Measurements from ENCODE around the gene C9orf78. TPM values are rescaled to one million over a fixed set of nuclear protein-coding genes. Genes with fewer than 3 reads are reported as not detected.

The C9orf78 gene
- total and polyA plus RNA-seq, 2 of the 8 experiments (the other 6 are each of a cell fraction or from before 2014, with no cell fraction given), result 17.4 to 40.6 TPM

- DNase-seq (ENCODE audit: low read depth in 1 of 2, low spot score in 2 of 2) (no peak), FAIRE-seq (no peak)
- H3K23me2 ChIP-seq (ENCODE audit: low read depth, low read length), result peaks cover 5% of the 10 kb centered on the region; the same call in 1 of the 2 replicates
- no peak overlapping the region for H2AFZ ChIP-seq (ENCODE audit: low read length)
- no peak overlapping the region for H4K8ac ChIP-seq (ENCODE audit: extremely low read depth, insufficient read depth, low read length)
- H4K91ac ChIP-seq (replicated peaks; ENCODE audit: insufficient read length, low read length), result no peak overlapping the region
- CTCF ChIA-PET (ENCODE audit: partially characterized antibody), result interaction anchor here (0.7 to 1.3 kb wide), 2 partner anchors 41 to 240 kb away, joined by 3 read pairs; no protein-coding TSS in a partner anchor
- H3K79me2 ChIP-seq (ENCODE audit: control insufficient read depth in 1 of 2, insufficient read depth in 2 of 2, low read length in 2 of 2), result peaks cover 0 to 11% of the 10 kb centered on the region in 2 experiments; a peak in 2 of 4 replicates
- POLR2A ChIA-PET (ENCODE audit: partially characterized antibody), result interaction anchor here (0.6 to 1.6 kb wide), 3 partner anchors 8 to 275 kb away, joined by 3 to 4 read pairs (median 3); no protein-coding TSS in a partner anchor
- H3K4ac ChIP-seq (replicated peaks; ENCODE audit: insufficient read length, low read depth, low read length), result no peak overlapping the region
- 92% methylated on average over 1 of the region's 1 CpG; no CpG with 5 or more reads in 1 of the 2 experiments for WGBS, 2 experiments (ENCODE audit: extremely low coverage in 1 of 2, insufficient coverage in 1 of 2, insufficient read length in 1 of 2, insufficient replicate concordance in 2 of 2, low coverage in 1 of 2, low lambda C conversion rate in 2 of 2, missing lambda C conversion rate in 1 of 2)
- peaks cover 20 to 43% (median 32%) of the 10 kb centered on the region in 4 experiments for H3K36me3 ChIP-seq (ENCODE audit: control insufficient read depth in 2 of 4, insufficient read depth in 4 of 4, low read length in 3 of 4)
- no peak overlapping the region for H2AK5ac ChIP-seq (ENCODE audit: low read depth, low read length)
- no peaks in the 10 kb centered on the region for H3K9me3 ChIP-seq (ENCODE audit: insufficient read depth in 2 of 2, low read depth in 1 of 2, low read length in 1 of 2)
- H3K27ac ChIP-seq (ENCODE audit: low read depth, low read length), result no peak overlapping the region
- no peak overlapping the region for H3K56ac ChIP-seq (replicated peaks; ENCODE audit: insufficient read length, low read depth, low read length)
- no peak overlapping the region for H3K14ac ChIP-seq (ENCODE audit: insufficient read length)
- no peak overlapping the region for H2BK12ac ChIP-seq (ENCODE audit: low read depth, low read length)
- H3K79me1 ChIP-seq (ENCODE audit: low read depth, low read length), result peaks cover 6% of the 10 kb centered on the region
- no peak overlapping the region for H2BK15ac ChIP-seq (ENCODE audit: low read length)
- H4K5ac ChIP-seq (ENCODE audit: insufficient read length, low read depth, low read length), result no peak overlapping the region
- peaks cover 2 to 6% of the 10 kb centered on the region in 2 experiments for H4K20me1 ChIP-seq (replicated peaks in 1 of 2; ENCODE audit: control insufficient read depth in 1 of 2, insufficient read depth in 2 of 2, low read length in 2 of 2)
- no peak overlapping the region for H2BK20ac ChIP-seq (ENCODE audit: low read length)
- H3K23ac ChIP-seq (ENCODE audit: insufficient read length), result no peak overlapping the region
- H3K4me2 ChIP-seq (ENCODE audit: insufficient read depth in 1 of 2, low read depth in 2 of 2, low read length in 2 of 2), result no peak overlapping the region
- peaks cover 0 to 5% (median 4%) of the 10 kb centered on the region in 4 experiments; a peak in 5 of 7 replicates for H3K4me1 ChIP-seq (replicated peaks in 1 of 4; ENCODE audit: control insufficient read depth in 3 of 4, insufficient read depth in 4 of 4, low read length in 3 of 4)
- no peak overlapping the region for H2BK5ac ChIP-seq (ENCODE audit: low read depth, low read length)
- H3K4me3 ChIP-seq (ENCODE audit: extremely low read depth in 1 of 4, insufficient read depth in 2 of 4, low read depth in 3 of 4, low read length in 4 of 4), result no peak overlapping the region
- H2BK120ac ChIP-seq (replicated peaks; ENCODE audit: low read depth, low read length), result no peak overlapping the region
- H3K9ac ChIP-seq (replicated peaks in 1 of 4; ENCODE audit: extremely low read depth in 1 of 4, low read depth in 3 of 4, low read length in 3 of 4), result no peak overlapping the region
- H3K18ac ChIP-seq (ENCODE audit: extremely low read depth, low read length), result no peak overlapping the region
- H3K27me3 ChIP-seq (replicated peaks in 1 of 4; ENCODE audit: control insufficient read depth in 3 of 4, extremely low read depth in 1 of 4, insufficient read depth in 3 of 4, low read length in 3 of 4), result no peaks in the 10 kb centered on the region; a peak in 1 of 7 replicates
- TF ChIP-seq SRF (IDR thresholded peaks at IDR 0.05; ENCODE audit: low read depth, low read length) (no peak), TAF1 (IDR thresholded peaks at IDR 0.05; ENCODE audit: low read depth, low read length) (no peak), SAP30 (IDR thresholded peaks at IDR 0.05; ENCODE audit: insufficient read depth, insufficient replicate concordance, low read length) (no peak), POLR2AphosphoS5 (IDR thresholded peaks at IDR 0.05; ENCODE audit: low read depth, low read length) (no peak), SP4 (IDR thresholded peaks at IDR 0.05; ENCODE audit: low read length) (no peak), RFX5 (IDR thresholded peaks at IDR 0.05; ENCODE audit: borderline replicate concordance, low read depth, low read length) (no peak), RXRA (IDR thresholded peaks at IDR 0.05; ENCODE audit: insufficient read depth, low read depth, low read length) (no peak), CBX8 (IDR thresholded peaks at IDR 0.05; ENCODE audit: borderline replicate concordance, low read depth, low read length) (no peak), MAX (IDR thresholded peaks at IDR 0.05) (no peak), EGR1 (IDR thresholded peaks at IDR 0.05; ENCODE audit: borderline replicate concordance, low read depth, low read length) (no peak), ATF2 (IDR thresholded peaks at IDR 0.05; ENCODE audit: low read length) (no peak), BCL11A (IDR thresholded peaks at IDR 0.05; ENCODE audit: low read depth in 2 of 2, low read length in 2 of 2) (no peak)
Observed at GRCh38 chr9:129826759-129827158, 8.3 kb downstream of the C9orf78 start.
